Testis (tissue), 3 donors: ENCODE data around the gene AFAP1L2. TPM values are rescaled to one million over a fixed set of nuclear protein-coding genes. Genes with fewer than 3 reads are reported as not detected.

Experiments used
- DNase-seq: peaks from one replicate; pipeline ENCODE4 v3.0.0-alpha.2; 2019
- H3K27ac ChIP-seq, 2 donors: fragments of 200-600 bp; sonication (generic); one replicate each; pipeline ENCODE4 v1.5.1; 2019
- H3K27me3 ChIP-seq: fragments of 200-600 bp; sonication (generic); one replicate; pipeline ENCODE4 v1.5.1; 2019
- H3K36me3 ChIP-seq: fragments of 200-600 bp; sonication (generic); one replicate; pipeline ENCODE4 v1.5.1; 2017; ENCODE audit warnings: low read depth; ENCODE audit errors: missing control alignments
- H3K4me1 ChIP-seq: fragments of 200-600 bp; sonication (generic); one replicate; pipeline ENCODE4 v1.5.1; 2019
- H3K4me3 ChIP-seq, 2 donors: fragments of 200-600 bp; sonication (generic); one replicate each; pipeline ENCODE4 v1.5.1; 2017 to 2019
- H3K9me3 ChIP-seq: fragments of 200-600 bp; sonication (generic); one replicate; pipeline ENCODE4 v1.5.1; 2017
- POLR2A ChIP-seq: fragments of 450-650 bp; IDR thresholded peaks from one replicate; pipeline ENCODE4 v1.6.1; 2017; ENCODE audit warnings: antibody characterized with exemption, mild to moderate bottlenecking, moderate library complexity
- WGBS, 2 donors: methylation state at CpG; one replicate each; pipeline ENCODE4 v1.1.5; 2018; 5-methylcytosine and 5-hydroxymethylcytosine counted together
- intact Hi-C: fragments of 100-400 bp; cut with DNase I; formaldehyde crosslinking; loops from one replicate; pipeline ENCODE4 v1.15.1; 2023; ENCODE audit warnings: low total_unique reads
- polyA plus RNA-seq: library from polyadenylated mRNA; stranded (reverse); fragments of 350-450 nt; fragmentation: Illumina TruSeq; extraction: RNeasy Lipid Tissue Mini Kit (QIAGEN cat#74804); gene quantifications from one replicate; pipeline ENCODE4 v1.2.3, GENCODE V29; 2014; ENCODE audit warnings: low read depth, low replicate concordance; ENCODE audit not compliant: insufficient read depth
- total RNA-seq, 2 donors: library from RNA; depleted of rRNA; stranded (reverse); fragments of >200 nt; gene quantifications; one replicate each; pipeline ENCODE4 v1.2.3, GENCODE V29; 2016
- TF ChIP-seq, protein P1 (sequence below), 3 experiments: fragments of 450-650 bp in 2 of 3; fragments of 200-600 bp in 1 of 3; sonication (generic) in 1 of 3; IDR thresholded peaks; one replicate each; pipeline ENCODE4 v1.5.1; 2016 to 2019; ENCODE audit warnings: antibody characterized with exemption in 3 of 3, mild to moderate bottlenecking in 2 of 3, moderate library complexity in 1 of 3

The AFAP1L2 gene
- total and polyA plus RNA-seq, 3 donors from 2014 or later: 4.0 to 7.4 (median 6.9) TPM

DNA sequence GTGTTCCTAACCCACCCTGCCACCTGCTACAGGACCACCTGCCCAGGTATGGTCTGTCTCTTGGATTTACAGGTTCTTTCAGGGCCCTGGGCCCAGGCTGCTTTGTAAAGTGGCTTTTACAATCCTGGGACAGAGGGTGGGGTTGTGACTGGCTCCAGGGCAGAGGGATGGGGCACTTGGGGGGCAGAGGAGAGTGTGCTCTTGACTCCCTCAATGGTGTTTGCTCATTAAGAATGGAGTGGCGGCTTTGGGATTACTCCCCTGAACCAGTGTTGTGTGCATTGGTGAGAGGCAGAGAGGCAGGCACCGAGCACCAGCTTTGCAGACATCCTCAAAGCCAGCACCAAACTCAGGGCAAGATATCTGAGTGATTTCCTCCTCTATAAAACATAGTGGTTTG is 121.8 kb downstream of the AFAP1L2 start:
- 85 to 89% methylated on average over 2 of the region's 2 CpGs for WGBS, 2 donors
- H3K9me3 ChIP-seq: no peaks in the 10 kb centered on the region
- intact Hi-C loops: no loop called here
- DNase-seq: no peak
- H3K27me3 ChIP-seq: no peaks in the 10 kb centered on the region
- H3K4me1 ChIP-seq: no peaks in the 10 kb centered on the region
- no peak overlapping the region for H3K27ac ChIP-seq
- H3K36me3 ChIP-seq: no peaks in the 10 kb centered on the region
- H3K4me3 ChIP-seq: no peak overlapping the region
- TF ChIP-seq, protein P1, sequence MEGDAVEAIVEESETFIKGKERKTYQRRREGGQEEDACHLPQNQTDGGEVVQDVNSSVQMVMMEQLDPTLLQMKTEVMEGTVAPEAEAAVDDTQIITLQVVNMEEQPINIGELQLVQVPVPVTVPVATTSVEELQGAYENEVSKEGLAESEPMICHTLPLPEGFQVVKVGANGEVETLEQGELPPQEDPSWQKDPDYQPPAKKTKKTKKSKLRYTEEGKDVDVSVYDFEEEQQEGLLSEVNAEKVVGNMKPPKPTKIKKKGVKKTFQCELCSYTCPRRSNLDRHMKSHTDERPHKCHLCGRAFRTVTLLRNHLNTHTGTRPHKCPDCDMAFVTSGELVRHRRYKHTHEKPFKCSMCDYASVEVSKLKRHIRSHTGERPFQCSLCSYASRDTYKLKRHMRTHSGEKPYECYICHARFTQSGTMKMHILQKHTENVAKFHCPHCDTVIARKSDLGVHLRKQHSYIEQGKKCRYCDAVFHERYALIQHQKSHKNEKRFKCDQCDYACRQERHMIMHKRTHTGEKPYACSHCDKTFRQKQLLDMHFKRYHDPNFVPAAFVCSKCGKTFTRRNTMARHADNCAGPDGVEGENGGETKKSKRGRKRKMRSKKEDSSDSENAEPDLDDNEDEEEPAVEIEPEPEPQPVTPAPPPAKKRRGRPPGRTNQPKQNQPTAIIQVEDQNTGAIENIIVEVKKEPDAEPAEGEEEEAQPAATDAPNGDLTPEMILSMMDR (IDR thresholded peaks at IDR 0.05): no peak
- TF ChIP-seq POLR2A: no peak

DNA sequence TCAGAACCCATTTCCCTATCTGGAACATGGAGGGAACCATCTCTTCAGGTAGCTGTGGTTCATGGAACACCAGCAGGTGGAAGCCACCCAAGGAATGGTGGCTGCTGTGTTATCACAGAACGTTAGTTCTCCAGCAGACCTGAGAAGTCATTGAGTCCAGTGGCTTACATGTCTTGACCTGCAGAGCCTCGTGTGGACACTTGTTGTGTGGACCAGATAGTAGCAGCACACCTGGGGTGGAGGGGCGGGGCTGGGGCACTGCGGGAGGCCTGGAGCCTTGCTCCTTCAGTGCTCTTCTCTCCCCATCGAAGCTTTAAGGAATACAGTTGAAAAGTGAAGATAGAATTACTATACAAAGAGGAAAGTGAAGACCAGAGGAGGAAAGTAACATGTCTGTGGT is 122.8 kb downstream of the AFAP1L2 start:
- Histone ChIP-seq H3K4me3 (no peak overlapping the region), H3K27ac (no peak overlapping the region), H3K36me3 (no peaks in the 10 kb centered on the region), H3K27me3 (no peaks in the 10 kb centered on the region), H3K9me3 (no peaks in the 10 kb centered on the region), H3K4me1 (no peaks in the 10 kb centered on the region)
- intact Hi-C loops: no loop called here
- WGBS, 2 donors: 94% methylated on average over 3 to 5 of the region's 5 CpGs
- TF ChIP-seq, protein P1 (IDR thresholded peaks at IDR 0.05): no peak
- no peak for TF ChIP-seq POLR2A
- DNase-seq: no peak

DNA sequence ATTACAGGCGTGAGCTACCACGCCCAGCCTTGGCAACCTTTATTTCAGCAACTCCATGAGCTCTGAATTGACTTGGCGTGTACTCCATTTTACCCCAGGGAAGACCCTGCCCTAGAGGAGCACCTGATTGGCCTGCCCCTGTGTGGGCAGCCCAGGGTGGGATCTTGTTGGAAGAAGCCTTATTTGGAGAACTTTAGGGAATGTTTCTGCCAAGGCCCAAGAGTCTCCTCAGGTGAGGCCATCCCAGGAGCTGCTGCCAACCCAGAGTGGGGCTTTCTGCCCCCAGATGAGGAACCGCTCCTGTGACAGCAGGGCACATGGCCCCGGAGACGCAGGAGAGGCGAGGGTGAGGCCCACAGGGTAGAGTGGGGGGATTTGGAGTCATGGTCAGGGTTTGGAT is 123.3 kb downstream of the AFAP1L2 start:
- intact Hi-C loops: no loop called here
- H3K27ac ChIP-seq: no peak overlapping the region
- no peaks in the 10 kb centered on the region for H3K27me3 ChIP-seq
- 72 to 78% methylated on average over 5 to 7 of the region's 7 CpGs for WGBS, 2 donors
- no peak overlapping the region for H3K4me3 ChIP-seq
- TF ChIP-seq, protein P1 (IDR thresholded peaks at IDR 0.05): no peak
- TF ChIP-seq POLR2A: no peak
- H3K4me1 ChIP-seq: no peaks in the 10 kb centered on the region
- no peaks in the 10 kb centered on the region for H3K9me3 ChIP-seq
- no peak for DNase-seq
- no peaks in the 10 kb centered on the region for H3K36me3 ChIP-seq

DNA sequence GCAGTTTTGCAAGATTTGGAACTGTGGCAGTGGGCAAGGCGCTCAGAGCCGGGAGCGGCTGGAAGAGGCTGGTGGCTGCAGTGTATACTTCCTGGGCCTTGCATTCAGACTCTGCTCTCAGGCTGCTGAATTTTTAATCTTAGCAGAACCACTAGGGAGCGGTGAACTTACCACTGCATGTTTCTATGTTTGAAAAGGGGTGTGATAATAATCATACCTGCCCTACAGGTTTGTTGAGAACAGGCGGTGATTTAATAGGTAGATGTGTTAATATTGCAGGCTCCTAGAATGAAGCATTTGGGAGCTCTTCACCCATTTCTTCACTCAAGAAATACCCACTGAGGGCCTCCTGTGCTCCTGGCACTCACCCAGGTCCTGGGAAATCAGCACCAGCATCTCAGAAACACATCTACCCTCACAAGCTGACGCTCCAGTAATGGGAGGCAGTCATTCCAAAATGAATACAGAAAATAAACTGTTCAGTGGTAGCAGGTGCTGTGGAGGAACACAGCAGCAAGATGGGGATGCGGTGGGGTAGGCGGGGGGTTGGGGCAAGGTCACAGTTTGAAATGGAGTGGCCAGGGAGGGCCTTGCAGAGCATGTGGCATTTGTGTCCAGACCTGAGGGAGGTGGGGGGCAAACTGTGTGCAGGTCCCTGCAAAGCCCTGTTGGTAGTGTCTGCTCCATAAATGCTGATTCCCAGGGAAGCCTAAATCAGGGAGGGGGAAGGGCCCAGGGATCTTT is 124.2 kb downstream of the AFAP1L2 start:
- H3K9me3 ChIP-seq: no peaks in the 10 kb centered on the region
- no peaks in the 10 kb centered on the region for H3K36me3 ChIP-seq
- TF ChIP-seq, protein P1 (IDR thresholded peaks at IDR 0.05): no peak
- no peak for TF ChIP-seq POLR2A
- no peaks in the 10 kb centered on the region for H3K27me3 ChIP-seq
- no peak for DNase-seq
- no peak overlapping the region for H3K4me3 ChIP-seq
- 88 to 92% methylated on average over 8 of the region's 8 CpGs for WGBS, 2 donors
- H3K4me1 ChIP-seq: no peaks in the 10 kb centered on the region
- intact Hi-C loops: no loop called here
- H3K27ac ChIP-seq: no peak overlapping the region

DNA sequence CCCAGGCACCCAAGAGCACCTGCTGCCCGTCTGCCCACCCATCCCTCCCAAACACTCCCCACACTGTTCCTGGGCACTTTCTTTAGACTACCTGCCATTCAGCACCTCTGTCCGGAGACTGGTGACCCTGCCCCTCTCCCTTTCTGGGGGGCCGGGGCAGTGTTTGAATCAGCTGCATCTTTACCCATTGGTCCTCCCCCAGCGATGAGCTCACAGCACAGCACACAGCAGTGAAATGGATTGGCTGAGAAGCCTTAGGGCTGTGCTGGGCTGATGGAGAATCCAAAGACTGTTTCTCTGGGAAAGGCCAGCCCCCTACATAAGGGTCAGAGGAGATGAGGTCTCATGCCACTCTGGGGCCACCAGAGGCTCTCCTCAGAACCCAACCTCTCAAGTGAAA is 125.0 kb downstream of the AFAP1L2 start:
- TF ChIP-seq POLR2A: no peak
- TF ChIP-seq, protein P1 (IDR thresholded peaks at IDR 0.05): no peak
- Histone ChIP-seq H3K4me3 (no peak overlapping the region), H3K27me3 (no peaks in the 10 kb centered on the region), H3K9me3 (no peaks in the 10 kb centered on the region), H3K36me3 (no peaks in the 10 kb centered on the region), H3K4me1 (no peaks in the 10 kb centered on the region), H3K27ac (no peak overlapping the region)
- WGBS, 2 donors: 93 to 95% methylated on average over 3 to 4 of the region's 4 CpGs
- intact Hi-C loops: no loop called here
- no peak for DNase-seq
